ENCODE measurements around the gene CCDC57. TPM values are rescaled to one million over a fixed set of nuclear protein-coding genes. Genes with fewer than 3 reads are reported as not detected.
A peak's percentile ranks its signal among the peaks of the same experiment; 100 is the strongest.

Gene CCDC57
- total RNA-seq, 1 experiment from 2014 or later = 36.6 TPM

GRCh38 chr17:82076785-82077591, 135.7 kb downstream of the CCDC57 start:
- BruUV-seq (replicated peaks) = no TSS peak
- Histone ChIP-seq H4K20me1 (ENCODE audit: low read length) (no peaks in the 10 kb centered on the region), H3K9ac (ENCODE audit: low read length) (no peak overlapping the region), H3K4me3 (ENCODE audit: low read length) (no peak overlapping the region), H3F3A (ENCODE audit: low read length, unreplicated experiment) (no peaks in the 10 kb centered on the region), H3K27ac (ENCODE audit: low read length) (no peak overlapping the region), H3K4me1 (ENCODE audit: insufficient read depth, low read length) (no peaks in the 10 kb centered on the region), H3K4me2 (ENCODE audit: low read length) (no peak overlapping the region), H3K36me3 (ENCODE audit: low read depth, low read length) (peaks cover 29% of the 10 kb centered on the region), H3K9me2 (replicated peaks; ENCODE audit: low read length) (no peaks in the 10 kb centered on the region), H3K27me3 (ENCODE audit: low read length) (no peaks in the 10 kb centered on the region), H3K79me2 (ENCODE audit: low read length) (no peaks in the 10 kb centered on the region), H3K9me3 (ENCODE audit: low read length) (no peaks in the 10 kb centered on the region), H2AFZ (ENCODE audit: low read length) (no peak overlapping the region)
- ATAC-seq = peak; percentile 38
- TF ChIP-seq EZH2 (IDR thresholded peaks at IDR 0.05; ENCODE audit: low read length, unreplicated experiment) = no peak
- no peak for TF ChIP-seq CTCF (conservative IDR thresholded peaks at IDR 0.05; ENCODE audit: low read depth, low read length)
- TF ChIP-seq EZH2phosphoT487 (IDR thresholded peaks at IDR 0.05; ENCODE audit: borderline replicate concordance, low read length) = no peak
- POLR2A ChIA-PET (ENCODE audit: unreplicated experiment) = interaction anchor here (0.7 kb wide), 1 partner anchor 39 kb away, joined by 3 read pairs; no protein-coding TSS in a partner anchor
- CTCF ChIA-PET = no interaction called here
- no peak for DNase-seq
- intact Hi-C loops (cut with micrococcal nuclease) = no loop called here

DNA sequence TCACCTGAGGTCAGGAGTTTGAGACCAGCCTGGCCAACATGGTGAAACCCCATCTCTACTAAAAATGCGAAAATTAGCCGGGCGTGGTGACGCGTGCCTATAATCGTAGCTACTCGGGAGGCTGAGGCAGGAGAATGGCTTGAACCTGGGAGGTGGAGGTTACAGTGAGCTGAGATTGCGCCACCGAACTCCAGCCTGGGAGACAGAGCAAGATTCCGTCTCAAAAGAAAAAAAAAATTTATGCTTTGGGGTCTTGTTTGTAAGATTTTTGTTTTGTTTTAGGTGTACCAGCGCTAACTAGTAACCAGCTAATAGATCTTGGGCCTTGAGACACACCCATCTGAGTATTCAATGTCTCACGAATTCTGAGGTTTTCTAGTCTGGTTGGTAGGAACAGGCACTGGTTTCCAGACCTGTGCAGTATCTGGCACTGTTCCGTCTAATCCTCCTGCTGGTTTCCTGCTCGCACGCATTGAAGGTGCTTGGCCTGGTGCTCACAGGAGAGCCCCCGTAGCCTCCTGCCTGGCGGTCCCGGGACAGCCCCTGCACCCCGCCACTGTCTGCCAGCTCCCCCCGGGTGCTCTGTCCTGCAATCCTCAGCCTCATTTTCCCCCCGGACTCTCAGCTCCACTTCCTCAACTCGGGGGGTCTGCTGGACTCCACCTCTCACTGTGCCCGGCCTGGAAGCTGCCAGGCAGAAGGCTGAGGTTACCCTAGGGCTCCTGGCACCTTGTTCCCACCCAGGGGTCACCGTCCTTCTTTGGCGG, 136.4 kb downstream of the CCDC57 start:
- Histone ChIP-seq H3K4me2 (ENCODE audit: low read length) (no peak overlapping the region), H3K36me3 (ENCODE audit: low read depth, low read length) (peaks cover 25% of the 10 kb centered on the region), H3K9me2 (replicated peaks; ENCODE audit: low read length) (no peaks in the 10 kb centered on the region), H2AFZ (ENCODE audit: low read length) (no peak overlapping the region), H3K27ac (ENCODE audit: low read length) (no peak overlapping the region), H4K20me1 (ENCODE audit: low read length) (no peaks in the 10 kb centered on the region), H3F3A (ENCODE audit: low read length, unreplicated experiment) (no peaks in the 10 kb centered on the region), H3K9me3 (ENCODE audit: low read length) (no peaks in the 10 kb centered on the region), H3K9ac (ENCODE audit: low read length) (no peak overlapping the region), H3K4me3 (ENCODE audit: low read length) (no peak overlapping the region), H3K27me3 (ENCODE audit: low read length) (no peaks in the 10 kb centered on the region), H3K4me1 (ENCODE audit: insufficient read depth, low read length) (no peaks in the 10 kb centered on the region), H3K79me2 (ENCODE audit: low read length) (no peaks in the 10 kb centered on the region)
- BruUV-seq (replicated peaks) = no TSS peak
- intact Hi-C loops (cut with micrococcal nuclease) = no loop called here
- ATAC-seq = peak; percentile 29; the same call in 1 of the 2 replicates
- TF ChIP-seq EZH2 (IDR thresholded peaks at IDR 0.05; ENCODE audit: low read length, unreplicated experiment) (no peak), EZH2phosphoT487 (IDR thresholded peaks at IDR 0.05; ENCODE audit: borderline replicate concordance, low read length) (no peak), CTCF (conservative IDR thresholded peaks at IDR 0.05; ENCODE audit: low read depth, low read length) (no peak)
- ChIA-PET CTCF (no interaction called here), POLR2A (ENCODE audit: unreplicated experiment) (no interaction called here)
- DNase-seq = peak; percentile 30
